ENCODE measurements around the gene NKAIN2.

DNA sequence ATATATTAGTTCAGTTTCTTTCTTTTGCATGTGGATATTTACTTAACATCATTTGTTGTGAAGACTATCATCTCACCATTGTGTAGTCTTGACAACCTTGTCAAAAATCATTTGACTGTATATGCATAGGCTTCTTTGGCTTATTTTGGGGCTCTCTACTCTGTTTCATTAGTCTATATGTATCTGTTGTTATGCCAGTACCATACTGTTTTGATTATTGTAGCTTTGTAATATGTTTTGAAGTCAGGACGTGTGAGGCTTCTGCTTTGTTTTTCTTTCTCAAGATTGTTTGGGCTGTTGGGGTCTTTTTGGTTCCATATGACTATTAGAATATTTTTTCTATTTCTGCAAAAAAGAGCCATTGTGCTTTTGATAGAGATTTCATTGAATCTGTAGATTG lies 870.4 kb downstream of the NKAIN2 start:
- TF ChIP-seq, protein P1, sequence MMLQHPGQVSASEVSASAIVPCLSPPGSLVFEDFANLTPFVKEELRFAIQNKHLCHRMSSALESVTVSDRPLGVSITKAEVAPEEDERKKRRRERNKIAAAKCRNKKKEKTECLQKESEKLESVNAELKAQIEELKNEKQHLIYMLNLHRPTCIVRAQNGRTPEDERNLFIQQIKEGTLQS (IDR thresholded peaks at IDR 0.05): no peak
- TF ChIP-seq, protein P2, sequence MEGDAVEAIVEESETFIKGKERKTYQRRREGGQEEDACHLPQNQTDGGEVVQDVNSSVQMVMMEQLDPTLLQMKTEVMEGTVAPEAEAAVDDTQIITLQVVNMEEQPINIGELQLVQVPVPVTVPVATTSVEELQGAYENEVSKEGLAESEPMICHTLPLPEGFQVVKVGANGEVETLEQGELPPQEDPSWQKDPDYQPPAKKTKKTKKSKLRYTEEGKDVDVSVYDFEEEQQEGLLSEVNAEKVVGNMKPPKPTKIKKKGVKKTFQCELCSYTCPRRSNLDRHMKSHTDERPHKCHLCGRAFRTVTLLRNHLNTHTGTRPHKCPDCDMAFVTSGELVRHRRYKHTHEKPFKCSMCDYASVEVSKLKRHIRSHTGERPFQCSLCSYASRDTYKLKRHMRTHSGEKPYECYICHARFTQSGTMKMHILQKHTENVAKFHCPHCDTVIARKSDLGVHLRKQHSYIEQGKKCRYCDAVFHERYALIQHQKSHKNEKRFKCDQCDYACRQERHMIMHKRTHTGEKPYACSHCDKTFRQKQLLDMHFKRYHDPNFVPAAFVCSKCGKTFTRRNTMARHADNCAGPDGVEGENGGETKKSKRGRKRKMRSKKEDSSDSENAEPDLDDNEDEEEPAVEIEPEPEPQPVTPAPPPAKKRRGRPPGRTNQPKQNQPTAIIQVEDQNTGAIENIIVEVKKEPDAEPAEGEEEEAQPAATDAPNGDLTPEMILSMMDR (IDR thresholded peaks at IDR 0.05 in 2 of 3, conservative IDR thresholded peaks at IDR 0.05 in 1 of 3; ENCODE audit: borderline replicate concordance in 1 of 3, insufficient read depth in 1 of 3, low read depth in 2 of 3, low read length in 2 of 3): no peak
- no peak for TF ChIP-seq SP1 (IDR thresholded peaks at IDR 0.05; ENCODE audit: low read depth)
- TF ChIP-seq TCF7L2 (IDR thresholded peaks at IDR 0.05; ENCODE audit: borderline replicate concordance, extremely low read depth, insufficient read depth, insufficient read length): no peak
- TF ChIP-seq RAD21 (IDR thresholded peaks at IDR 0.05; ENCODE audit: low read depth): no peak
- no peak for TF ChIP-seq POLR2A (IDR thresholded peaks at IDR 0.05; ENCODE audit: borderline replicate concordance, extremely low read depth, insufficient read depth, insufficient read length)
